Measurements from ENCODE around the gene OR51B6.

Gene OR51B6

DNA sequence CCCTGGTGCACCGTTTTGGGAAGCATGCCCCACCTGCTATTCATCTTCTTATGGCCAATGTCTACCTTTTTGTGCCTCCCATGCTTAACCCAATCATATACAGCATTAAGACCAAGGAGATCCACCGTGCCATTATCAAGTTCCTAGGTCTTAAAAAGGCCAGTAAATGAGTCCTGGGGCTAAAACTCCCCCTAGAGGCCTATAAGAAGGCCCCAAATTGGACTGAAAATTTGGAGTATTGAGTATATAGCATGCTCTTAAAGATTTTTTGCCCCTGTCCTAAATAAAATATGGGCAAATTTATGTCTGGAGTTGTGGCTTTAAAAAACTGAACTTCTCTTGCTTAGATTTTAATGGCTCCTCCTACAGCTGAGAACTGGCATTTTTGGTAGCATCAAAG, 38.9 kb downstream of the OR51B6 start:
- TF ChIP-seq, protein P1, sequence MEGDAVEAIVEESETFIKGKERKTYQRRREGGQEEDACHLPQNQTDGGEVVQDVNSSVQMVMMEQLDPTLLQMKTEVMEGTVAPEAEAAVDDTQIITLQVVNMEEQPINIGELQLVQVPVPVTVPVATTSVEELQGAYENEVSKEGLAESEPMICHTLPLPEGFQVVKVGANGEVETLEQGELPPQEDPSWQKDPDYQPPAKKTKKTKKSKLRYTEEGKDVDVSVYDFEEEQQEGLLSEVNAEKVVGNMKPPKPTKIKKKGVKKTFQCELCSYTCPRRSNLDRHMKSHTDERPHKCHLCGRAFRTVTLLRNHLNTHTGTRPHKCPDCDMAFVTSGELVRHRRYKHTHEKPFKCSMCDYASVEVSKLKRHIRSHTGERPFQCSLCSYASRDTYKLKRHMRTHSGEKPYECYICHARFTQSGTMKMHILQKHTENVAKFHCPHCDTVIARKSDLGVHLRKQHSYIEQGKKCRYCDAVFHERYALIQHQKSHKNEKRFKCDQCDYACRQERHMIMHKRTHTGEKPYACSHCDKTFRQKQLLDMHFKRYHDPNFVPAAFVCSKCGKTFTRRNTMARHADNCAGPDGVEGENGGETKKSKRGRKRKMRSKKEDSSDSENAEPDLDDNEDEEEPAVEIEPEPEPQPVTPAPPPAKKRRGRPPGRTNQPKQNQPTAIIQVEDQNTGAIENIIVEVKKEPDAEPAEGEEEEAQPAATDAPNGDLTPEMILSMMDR (IDR thresholded peaks at IDR 0.05; ENCODE audit: borderline replicate concordance, insufficient read depth, low read depth, low read length), result 0 out of 2 replicates have a peak, but pooled peaks have one; percentile 15
- no peak overlapping the region for H3K4me3 ChIP-seq (ENCODE audit: low read depth, low read length)

DNA sequence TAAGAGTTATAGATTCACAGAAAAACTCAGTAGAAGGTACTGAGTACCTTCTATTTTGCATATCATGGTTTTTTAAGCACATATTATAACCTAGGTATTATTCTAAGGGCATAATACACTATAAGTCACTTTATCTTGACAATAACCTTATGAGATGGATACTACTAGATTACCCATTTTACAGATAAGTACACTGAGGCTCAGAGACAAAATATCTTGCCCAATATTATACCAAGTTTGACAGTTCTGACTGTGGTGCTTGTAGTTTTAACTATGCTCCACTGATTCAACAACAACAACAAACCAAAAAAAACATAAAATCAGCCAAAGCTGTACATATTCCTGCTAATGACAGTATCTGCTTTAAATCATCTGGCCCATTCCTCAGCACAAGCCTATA, 42.8 kb downstream of the OR51B6 start:
- no peak overlapping the region for H3K4me3 ChIP-seq (ENCODE audit: low read depth, low read length)
- TF ChIP-seq, protein P1 (IDR thresholded peaks at IDR 0.05; ENCODE audit: borderline replicate concordance, insufficient read depth, low read depth, low read length), result no peak

DNA sequence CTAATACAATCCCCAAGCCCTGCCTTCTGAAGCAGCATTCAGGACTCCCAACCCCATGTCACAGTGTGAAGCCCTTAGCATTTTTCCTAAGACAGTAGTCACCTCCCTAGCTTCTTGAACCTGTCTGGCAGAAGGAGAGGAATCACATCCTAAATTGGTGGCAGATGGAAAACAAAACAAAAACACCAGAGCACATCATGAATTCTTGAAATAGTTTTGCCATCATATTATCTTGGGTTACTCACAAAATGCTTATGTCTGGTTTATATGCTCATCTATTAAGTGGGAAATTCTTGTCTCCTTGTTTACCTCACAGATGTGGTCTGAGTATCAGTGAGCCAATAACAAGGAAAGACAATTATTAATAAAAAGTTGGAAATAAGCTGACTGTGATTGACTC, 47.6 kb downstream of the OR51B6 start:
- no peak overlapping the region for H3K4me3 ChIP-seq (ENCODE audit: low read depth, low read length)
- TF ChIP-seq, protein P1 (IDR thresholded peaks at IDR 0.05; ENCODE audit: borderline replicate concordance, insufficient read depth, low read depth, low read length), result no peak

Measured in GM12875 (cell line).